ENCODE data around the gene ELL. TPM values are rescaled to one million over a fixed set of nuclear protein-coding genes. Genes with fewer than 3 reads are reported as not detected.

Gene ELL
- polyA plus RNA-seq, 1 donor from 2014 or later, result 7.2 TPM

- no peaks in the 10 kb centered on the region for H3K36me3 ChIP-seq (ENCODE audit: insufficient read depth, low read length)
- no peak overlapping the region for H3K9ac ChIP-seq (ENCODE audit: low read length)
- H2AFZ ChIP-seq (ENCODE audit: low read depth, low read length), result no peak overlapping the region
- peaks cover 3% of the 10 kb centered on the region for H3F3A ChIP-seq (ENCODE audit: insufficient read depth, low read length, poor library complexity, severe bottlenecking)
- no peaks in the 10 kb centered on the region for H3K27me3 ChIP-seq (ENCODE audit: insufficient read depth, low read depth, low read length)
- no peak overlapping the region for H3K4me2 ChIP-seq (ENCODE audit: low read length)
- H3K4me3 ChIP-seq (ENCODE audit: low read length), result no peak overlapping the region
- H3K9me3 ChIP-seq (ENCODE audit: low read length), result no peaks in the 10 kb centered on the region
- TF ChIP-seq REST (IDR thresholded peaks at IDR 0.05; ENCODE audit: borderline replicate concordance), result no peak
- H3K79me2 ChIP-seq (replicated peaks; ENCODE audit: insufficient read depth, low read length), result no peaks in the 10 kb centered on the region
- H3K27ac ChIP-seq (ENCODE audit: low read length), result no peak overlapping the region
- no peaks in the 10 kb centered on the region for H4K20me1 ChIP-seq (ENCODE audit: insufficient read depth)
- H3K9me2 ChIP-seq (ENCODE audit: insufficient read depth, low read length), result no peaks in the 10 kb centered on the region
Observed at GRCh38 chr19:18440936-18441803, 80.7 kb downstream of the ELL start.

GRCh38 chr19:18440415-18440877 lies 81.4 kb downstream of the ELL start:
- H3K4me2 ChIP-seq (ENCODE audit: low read length), result no peak overlapping the region
- no peaks in the 10 kb centered on the region for H3K27me3 ChIP-seq (ENCODE audit: insufficient read depth, low read depth, low read length)
- no peaks in the 10 kb centered on the region for H4K20me1 ChIP-seq (ENCODE audit: insufficient read depth)
- no peak overlapping the region for H3K9ac ChIP-seq (ENCODE audit: low read length)
- TF ChIP-seq RAD21 (conservative IDR thresholded peaks at IDR 0.05) (no peak), TAF1 (IDR thresholded peaks at IDR 0.05; ENCODE audit: low read depth) (no peak), REST (IDR thresholded peaks at IDR 0.05; ENCODE audit: borderline replicate concordance) (no peak), POLR2AphosphoS5 (IDR thresholded peaks at IDR 0.05) (no peak), MXI1 (conservative IDR thresholded peaks at IDR 0.05; ENCODE audit: poor library complexity, severe bottlenecking) (no peak), EP300 (conservative IDR thresholded peaks at IDR 0.05; ENCODE audit: poor library complexity, severe bottlenecking) (no peak), CTCF (IDR thresholded peaks at IDR 0.05; ENCODE audit: poor library complexity, severe bottlenecking) (no peak), EZH2 (IDR thresholded peaks at IDR 0.05; ENCODE audit: borderline replicate concordance, insufficient read depth, low read length, poor library complexity, severe bottlenecking) (no peak), SMC3 (conservative IDR thresholded peaks at IDR 0.05; ENCODE audit: poor library complexity) (no peak)
- no peaks in the 10 kb centered on the region for H3K9me2 ChIP-seq (ENCODE audit: insufficient read depth, low read length)
- no peaks in the 10 kb centered on the region for H3K79me2 ChIP-seq (replicated peaks; ENCODE audit: insufficient read depth, low read length)
- H3F3A ChIP-seq (ENCODE audit: insufficient read depth, low read length, poor library complexity, severe bottlenecking), result peaks cover 3% of the 10 kb centered on the region
- H2AFZ ChIP-seq (ENCODE audit: low read depth, low read length), result no peak overlapping the region
- H3K36me3 ChIP-seq (ENCODE audit: insufficient read depth, low read length), result no peaks in the 10 kb centered on the region
- H3K9me3 ChIP-seq (ENCODE audit: low read length), result no peaks in the 10 kb centered on the region
- H3K27ac ChIP-seq (ENCODE audit: low read length), result no peak overlapping the region
- no peak overlapping the region for H3K4me3 ChIP-seq (ENCODE audit: low read length)
